Neural progenitor cell (in vitro differentiated cells): Measurements from ENCODE around the gene AMBRA1.
A peak's percentile ranks its signal among the peaks of the same experiment; 100 is the strongest.

Experiments used
- EZH2 ChIP-seq: fragments of 200-600 bp; sonication (generic); IDR thresholded peaks from 2 replicates; pipeline ENCODE4 v1.6.1; 2017; ENCODE audit warnings: antibody characterized with exemption, mild to moderate bottlenecking, moderate library complexity
- EZH2phosphoT487 ChIP-seq: fragments of 200-600 bp; sonication (generic); IDR thresholded peaks from 2 replicates; pipeline ENCODE4 v1.6.1; 2017; ENCODE audit warnings: antibody characterized with exemption
- TF ChIP-seq, protein P1 (sequence below): fragments of 200-600 bp; sonication (generic); IDR thresholded peaks from 2 replicates; pipeline ENCODE4 v1.5.1; 2017; ENCODE audit warnings: antibody characterized with exemption, mild to moderate bottlenecking

GRCh38 chr11:46390331-46391171 lies 203.3 kb downstream of the AMBRA1 start:
- TF ChIP-seq EZH2: peak; percentile 66
- TF ChIP-seq, protein P1, sequence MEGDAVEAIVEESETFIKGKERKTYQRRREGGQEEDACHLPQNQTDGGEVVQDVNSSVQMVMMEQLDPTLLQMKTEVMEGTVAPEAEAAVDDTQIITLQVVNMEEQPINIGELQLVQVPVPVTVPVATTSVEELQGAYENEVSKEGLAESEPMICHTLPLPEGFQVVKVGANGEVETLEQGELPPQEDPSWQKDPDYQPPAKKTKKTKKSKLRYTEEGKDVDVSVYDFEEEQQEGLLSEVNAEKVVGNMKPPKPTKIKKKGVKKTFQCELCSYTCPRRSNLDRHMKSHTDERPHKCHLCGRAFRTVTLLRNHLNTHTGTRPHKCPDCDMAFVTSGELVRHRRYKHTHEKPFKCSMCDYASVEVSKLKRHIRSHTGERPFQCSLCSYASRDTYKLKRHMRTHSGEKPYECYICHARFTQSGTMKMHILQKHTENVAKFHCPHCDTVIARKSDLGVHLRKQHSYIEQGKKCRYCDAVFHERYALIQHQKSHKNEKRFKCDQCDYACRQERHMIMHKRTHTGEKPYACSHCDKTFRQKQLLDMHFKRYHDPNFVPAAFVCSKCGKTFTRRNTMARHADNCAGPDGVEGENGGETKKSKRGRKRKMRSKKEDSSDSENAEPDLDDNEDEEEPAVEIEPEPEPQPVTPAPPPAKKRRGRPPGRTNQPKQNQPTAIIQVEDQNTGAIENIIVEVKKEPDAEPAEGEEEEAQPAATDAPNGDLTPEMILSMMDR: no peak
- peak; percentile 84 for TF ChIP-seq EZH2phosphoT487
